ENCODE results near the gene SHD.
A peak's percentile ranks its signal among the peaks of the same experiment; 100 is the strongest.
"Not testable (repeated sequence)": the region's sequence is repeated elsewhere in the genome, so short reads cannot be mapped to it uniquely, and the experiment has no call there.

Gene SHD

DNA sequence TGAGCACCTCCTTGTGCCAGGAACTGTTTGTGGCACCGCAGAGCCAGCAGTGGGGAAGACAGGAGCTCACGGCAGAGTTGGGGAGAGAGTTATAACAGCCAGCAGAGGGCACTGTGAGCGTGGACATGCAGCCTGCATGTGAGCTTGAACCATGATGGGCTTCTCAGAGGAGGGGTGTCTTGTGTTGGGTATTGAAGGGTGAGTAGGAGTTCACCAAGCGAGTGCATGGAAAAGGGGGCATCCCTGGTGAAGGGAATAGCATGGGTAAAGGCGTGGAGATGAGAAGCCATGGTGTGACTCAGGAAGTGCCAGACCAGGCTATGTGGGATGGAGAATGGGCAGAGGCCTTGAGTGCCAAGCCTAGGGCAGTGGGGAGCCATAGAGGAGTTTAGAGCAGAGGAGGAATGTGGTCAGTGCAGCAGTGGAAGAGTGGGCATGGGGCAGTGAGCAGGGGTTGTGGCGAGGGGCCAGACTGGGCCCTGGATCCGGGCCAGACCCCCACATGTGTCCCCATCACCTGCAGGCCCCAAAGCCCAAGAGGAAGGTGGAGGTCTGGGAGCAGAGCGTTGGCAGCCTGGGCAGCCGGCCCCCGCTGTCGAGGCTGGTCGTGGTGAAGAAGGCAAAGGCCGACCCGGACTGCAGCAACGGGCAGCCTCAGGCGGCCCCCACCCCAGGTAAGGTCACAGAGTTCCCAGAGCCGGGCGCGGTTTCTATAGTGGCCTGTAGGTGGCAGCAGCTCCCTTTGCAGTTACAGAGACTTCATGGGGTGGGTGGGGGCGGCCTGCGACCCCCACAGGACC lies 11.8 kb upstream of the SHD start:
- peak; percentile 11 to 59 (median 17) for DNase-seq (ENCODE audit: low read depth in 3 of 3, low spot score in 1 of 3)

- no peak for DNase-seq (ENCODE audit: low read depth in 3 of 3, low spot score in 1 of 3)
Measured at GRCh38 chr19:4267901-4268815, 10.9 kb upstream of the SHD start.

GRCh38 chr19:4268816-4269430 lies 10.1 kb upstream of the SHD start:
- DNase-seq (ENCODE audit: low read depth in 3 of 3, low spot score in 1 of 3) = no peak

GRCh38 chr19:4272894-4273293 lies 6.2 kb upstream of the SHD start:
- no peak for DNase-seq (ENCODE audit: low read depth in 3 of 3, low spot score in 1 of 3)

DNA sequence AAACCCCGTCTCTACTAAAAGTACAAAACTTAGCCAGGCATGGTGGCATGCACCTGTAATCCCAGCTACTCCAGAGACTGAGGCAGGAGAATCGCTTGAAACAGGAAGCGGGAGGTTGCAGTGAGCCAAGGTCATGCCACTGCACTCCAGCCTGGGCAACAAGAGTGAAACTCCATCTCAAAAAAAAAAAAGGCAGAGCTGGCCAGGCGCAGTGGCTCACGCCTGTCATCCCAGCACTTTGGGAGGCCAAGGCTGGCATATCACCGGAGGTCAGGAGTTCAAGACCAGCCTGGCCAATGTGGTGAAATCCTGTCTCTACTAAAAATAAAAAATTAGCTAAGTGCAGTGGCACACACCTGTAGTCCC lies 4.8 kb upstream of the SHD start:
- DNase-seq (ENCODE audit: low read depth in 3 of 3, low spot score in 1 of 3) = not testable (repeated sequence)

- DNase-seq (ENCODE audit: low read depth in 3 of 3, low spot score in 1 of 3) = no peak
Measured at GRCh38 chr19:4277191-4277696, 1.8 kb upstream of the SHD start.

GRCh38 chr19:4278010-4278409 lies 1.1 kb upstream of the SHD start:
- DNase-seq (ENCODE audit: low read depth in 3 of 3, low spot score in 1 of 3) = no peak

- DNase-seq (ENCODE audit: low read depth in 3 of 3, low spot score in 1 of 3) = no peak
Measured at GRCh38 chr19:4279267-4279529, 132 bp downstream of the SHD start.

DNA sequence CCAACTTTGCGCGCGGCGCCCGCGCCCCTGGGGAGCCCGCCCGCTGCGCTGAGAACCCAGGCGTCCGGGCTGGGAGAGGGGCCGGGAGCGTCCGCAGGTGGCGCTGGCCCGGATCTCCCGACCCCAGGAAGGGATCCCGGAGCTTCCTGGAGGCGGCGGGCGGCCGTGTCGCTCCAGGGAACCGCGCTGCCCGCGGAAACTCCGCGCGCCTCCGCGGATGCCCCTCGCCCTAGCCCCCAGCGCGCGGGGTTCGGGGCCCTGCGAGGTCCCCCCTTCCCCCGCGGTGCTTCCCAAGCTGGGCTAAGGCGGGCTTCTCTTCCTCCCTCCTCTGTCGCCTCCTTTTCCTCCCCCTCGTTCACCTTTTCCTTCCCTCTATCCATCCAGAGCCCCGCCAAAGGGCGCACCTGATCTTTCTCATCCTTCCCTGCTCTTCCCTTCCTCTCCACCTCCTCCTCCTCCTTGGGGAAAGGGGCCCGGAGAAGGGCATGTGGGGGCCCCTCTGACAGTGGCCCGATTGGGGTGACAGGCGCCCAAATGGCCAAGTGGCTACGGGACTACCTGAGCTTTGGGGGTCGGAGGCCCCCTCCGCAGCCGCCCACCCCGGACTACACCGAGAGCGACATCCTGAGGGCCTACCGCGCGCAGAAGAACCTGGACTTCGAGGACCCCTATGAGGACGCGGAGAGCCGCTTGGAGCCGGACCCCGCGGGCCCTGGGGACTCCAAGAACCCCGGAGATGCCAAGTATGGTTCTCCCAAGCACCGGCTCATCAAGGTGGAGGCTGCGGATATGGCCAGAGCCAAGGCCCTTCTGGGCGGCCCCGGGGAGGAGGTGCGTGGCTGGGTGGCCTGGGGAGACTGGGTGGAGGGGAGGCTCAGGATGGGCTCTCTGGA lies 710 bp downstream of the SHD start:
- no peak for DNase-seq (ENCODE audit: low read depth in 3 of 3, low spot score in 1 of 3)

- DNase-seq (ENCODE audit: low read depth in 3 of 3, low spot score in 1 of 3) = no peak
Measured at GRCh38 chr19:4284176-4284958, 5.3 kb downstream of the SHD start.

GRCh38 chr19:4284974-4285373 lies 5.9 kb downstream of the SHD start:
- DNase-seq (ENCODE audit: low read depth in 3 of 3, low spot score in 1 of 3) = no peak

DNA sequence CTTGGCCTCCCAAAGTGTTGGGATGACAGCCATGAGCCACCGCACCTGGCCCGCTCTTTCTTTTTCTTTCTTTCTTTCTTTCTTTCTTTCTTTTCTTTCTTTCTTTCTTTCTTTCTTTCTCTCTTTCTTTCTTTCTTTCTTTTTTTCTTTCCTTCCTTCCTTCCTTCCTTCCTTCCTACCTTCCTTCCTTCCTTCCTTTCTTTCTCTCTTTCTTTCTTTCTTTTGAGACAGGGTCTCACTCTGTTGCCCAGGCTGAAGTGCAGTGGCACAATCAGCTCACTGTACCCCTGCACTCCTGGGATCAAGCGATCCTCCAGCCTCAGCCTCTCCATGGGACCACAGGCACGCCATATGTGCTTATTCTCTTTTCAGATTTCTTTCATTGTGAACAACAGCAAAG lies 7.1 kb downstream of the SHD start:
- DNase-seq (ENCODE audit: low read depth in 3 of 3, low spot score in 1 of 3) = not testable (repeated sequence)

- no peak for DNase-seq (ENCODE audit: low read depth in 3 of 3, low spot score in 1 of 3)
Measured at GRCh38 chr19:4288091-4288777, 9.2 kb downstream of the SHD start.

DNA sequence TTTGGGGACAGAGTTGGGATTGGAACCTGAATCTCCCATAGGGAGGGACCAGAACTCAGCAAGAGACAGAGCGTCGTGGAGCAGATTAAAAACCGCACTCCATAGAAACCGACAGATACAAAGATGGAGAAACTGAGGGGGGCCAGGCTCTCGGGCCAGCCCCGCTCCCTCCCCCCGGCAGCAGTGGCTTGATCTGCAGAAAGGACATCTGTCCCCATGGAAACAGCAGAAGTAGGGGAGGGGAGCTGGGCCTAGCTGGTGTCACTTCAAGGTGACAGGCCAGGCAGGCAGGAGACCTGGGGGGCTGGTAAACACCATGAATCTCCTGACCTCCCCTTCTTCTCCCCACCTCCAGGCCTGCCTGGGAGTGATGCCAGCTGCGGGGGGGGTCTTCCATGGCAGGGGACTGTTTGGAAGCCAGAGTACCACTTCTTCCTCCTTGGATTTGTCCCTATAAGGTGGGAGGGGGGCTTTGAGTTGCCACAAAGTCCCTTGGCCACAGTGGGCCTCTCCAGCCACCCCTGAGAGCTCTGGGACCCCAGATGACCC lies 12.2 kb downstream of the SHD start:
- DNase-seq (ENCODE audit: low read depth in 3 of 3, low spot score in 1 of 3) = no peak

- no peak for DNase-seq (ENCODE audit: low read depth in 3 of 3, low spot score in 1 of 3)
Measured at GRCh38 chr19:4292515-4292914, 13.4 kb downstream of the SHD start.

- DNase-seq (ENCODE audit: low read depth in 3 of 3, low spot score in 1 of 3) = no peak
Measured at GRCh38 chr19:4294389-4294788, 15.3 kb downstream of the SHD start.

GRCh38 chr19:4295972-4296771 lies 17.1 kb downstream of the SHD start:
- no peak for DNase-seq (ENCODE audit: low read depth in 3 of 3, low spot score in 1 of 3)

Data from stimulated activated CD4-positive, alpha-beta T cell treated with anti-CD3 and anti-CD28 coated beads, TNF-alpha, amount 100 ng/mL, for 1 hour (primary cell).